Stimulated activated CD8-positive, alpha-beta memory T cell treated with anti-CD3 and anti-CD28 coated beads, Interleukin-2, amount 100 ng/mL, for 48 hours (primary cell): ENCODE measurements around the gene TASOR2.
A peak's percentile ranks its signal among the peaks of the same experiment; 100 is the strongest.

ENCODE experiments used
- DNase-seq, 2 donors: peaks; one replicate each; pipeline ENCODE4 v3.0.0-alpha.2; 2020; ENCODE audit warnings: low read depth in 2 of 2

Gene TASOR2

DNA sequence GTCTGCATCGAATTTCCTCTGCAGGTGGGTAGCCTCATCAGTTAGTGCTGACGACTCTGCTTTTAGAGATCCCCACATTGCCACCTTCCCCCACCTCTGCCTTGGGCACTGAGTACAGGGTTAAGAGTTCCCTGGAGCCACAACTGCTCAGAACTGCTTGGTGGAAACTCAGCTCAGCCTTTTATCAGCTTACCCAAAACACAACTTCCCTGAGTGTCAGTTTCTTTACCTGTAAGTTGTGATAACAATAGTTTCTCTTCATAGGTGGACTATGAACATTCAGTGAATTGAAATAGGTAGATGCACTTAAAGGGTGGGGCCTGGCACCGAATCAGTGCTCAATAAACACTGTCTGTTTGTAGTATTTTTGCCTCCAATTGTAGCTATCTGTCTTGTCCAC is 29.5 kb upstream of the TASOR2 start:
- DNase-seq: no peak

DNA sequence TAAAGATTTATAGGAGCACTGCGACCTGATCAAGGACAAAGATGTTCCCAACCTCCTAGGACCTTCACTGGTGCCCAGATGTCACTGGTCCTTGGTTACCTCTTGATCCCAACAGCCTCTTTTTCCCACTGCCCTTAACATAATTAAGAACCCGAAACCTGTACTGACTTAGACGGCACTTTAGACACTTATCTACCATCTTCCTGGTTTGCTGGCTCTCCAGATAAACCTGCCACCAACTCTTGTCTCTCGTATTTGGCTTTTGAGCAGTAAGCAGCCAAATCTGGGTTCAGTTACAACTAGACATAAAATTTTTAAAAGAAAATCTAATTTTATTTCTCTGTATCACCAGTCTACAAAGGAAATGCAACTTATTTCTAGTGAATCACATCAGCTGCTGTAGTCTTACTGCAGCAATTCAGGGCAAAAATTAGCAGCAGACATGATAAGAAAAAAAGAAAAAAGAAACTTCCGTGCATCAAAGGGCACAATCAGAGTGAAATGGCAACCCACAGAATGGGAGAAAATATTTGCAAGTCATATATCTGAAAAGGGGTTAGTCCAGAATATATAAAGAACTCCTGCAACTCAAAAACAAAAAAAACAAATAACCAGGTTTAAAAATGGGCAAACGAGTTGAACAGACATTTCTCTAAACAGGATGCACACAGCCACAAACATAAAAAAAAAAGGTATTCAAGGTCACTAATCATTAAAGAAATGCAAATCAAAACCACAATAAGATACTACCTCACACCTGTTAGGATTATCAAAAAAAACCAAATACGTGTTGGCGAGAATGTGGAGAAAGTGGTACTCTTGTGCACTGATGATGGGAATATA is 27.7 kb upstream of the TASOR2 start:
- DNase-seq: no peak

DNA sequence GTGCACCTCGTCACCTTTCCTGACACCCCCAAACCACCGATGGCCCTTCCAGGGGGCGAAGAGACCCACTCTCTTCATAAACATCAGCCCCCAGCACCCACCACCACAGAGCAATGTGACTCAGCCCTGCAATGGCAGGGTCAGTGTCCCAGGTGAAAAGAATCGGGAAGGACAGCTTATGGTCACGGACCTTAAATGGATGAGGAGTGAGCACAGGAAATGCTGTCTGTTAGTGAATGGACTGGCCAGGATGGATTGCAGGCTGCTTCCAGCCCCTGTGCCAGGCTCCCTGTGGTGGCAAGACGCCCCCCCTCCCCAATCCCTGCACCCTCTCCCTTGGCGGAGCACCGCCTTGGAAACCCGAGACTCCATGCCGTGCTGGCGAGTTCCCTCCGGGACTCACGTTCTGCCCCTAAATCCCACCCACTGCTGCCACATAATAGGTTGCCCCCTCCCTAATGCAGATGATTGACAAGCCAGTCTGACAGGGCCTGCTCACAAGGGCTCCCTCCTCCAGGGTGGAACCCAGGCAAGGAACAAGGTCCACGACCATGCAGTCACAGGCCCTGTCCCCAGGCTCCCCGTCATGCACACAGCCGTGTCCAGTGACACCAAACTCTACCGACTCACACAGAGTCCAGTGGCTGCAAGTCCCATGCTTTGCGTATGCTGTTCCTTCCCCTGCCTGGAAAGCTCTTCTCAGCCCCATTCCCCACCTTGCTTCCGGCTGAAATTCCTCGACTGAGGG is 25.6 kb upstream of the TASOR2 start:
- no peak for DNase-seq

DNA sequence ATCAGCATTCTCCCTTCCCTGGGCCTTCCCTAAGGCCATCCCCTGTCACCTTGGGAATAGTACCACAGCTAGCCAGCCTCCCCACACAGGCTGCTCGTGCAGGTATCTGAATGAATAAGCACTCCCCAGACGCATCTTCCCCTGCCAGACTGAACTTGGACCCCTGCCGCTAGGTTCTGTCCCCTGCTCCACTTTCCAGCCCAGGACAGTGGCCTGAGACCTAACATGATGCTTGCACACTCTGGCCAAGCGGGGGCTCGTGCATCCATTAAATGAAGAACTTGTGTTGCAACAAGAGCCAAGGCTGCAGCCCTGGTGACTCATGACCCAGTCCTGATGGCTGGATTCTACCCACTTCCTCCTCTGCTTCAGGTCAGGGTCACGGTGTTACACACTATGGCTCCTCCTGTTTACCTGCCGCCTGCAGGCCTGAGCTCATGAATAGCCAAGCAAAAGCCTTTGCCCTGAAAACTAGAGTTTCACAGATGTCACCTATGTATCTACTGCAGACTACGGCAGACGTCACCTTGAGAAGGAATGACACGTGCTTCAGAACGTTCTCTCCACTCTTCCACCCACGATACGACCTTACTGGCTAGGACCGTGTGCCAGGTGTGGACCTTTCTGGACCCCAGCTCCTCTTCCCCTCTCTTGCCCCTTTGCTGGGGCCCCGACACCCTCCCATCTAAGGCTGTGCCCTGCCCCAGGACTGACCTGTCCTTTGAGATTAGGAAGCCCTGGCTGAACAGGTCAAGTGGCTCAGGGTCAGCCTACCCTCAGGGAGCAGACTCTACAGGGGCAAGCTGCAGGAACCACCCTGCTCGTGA is 24.7 kb upstream of the TASOR2 start:
- DNase-seq: no peak

DNA sequence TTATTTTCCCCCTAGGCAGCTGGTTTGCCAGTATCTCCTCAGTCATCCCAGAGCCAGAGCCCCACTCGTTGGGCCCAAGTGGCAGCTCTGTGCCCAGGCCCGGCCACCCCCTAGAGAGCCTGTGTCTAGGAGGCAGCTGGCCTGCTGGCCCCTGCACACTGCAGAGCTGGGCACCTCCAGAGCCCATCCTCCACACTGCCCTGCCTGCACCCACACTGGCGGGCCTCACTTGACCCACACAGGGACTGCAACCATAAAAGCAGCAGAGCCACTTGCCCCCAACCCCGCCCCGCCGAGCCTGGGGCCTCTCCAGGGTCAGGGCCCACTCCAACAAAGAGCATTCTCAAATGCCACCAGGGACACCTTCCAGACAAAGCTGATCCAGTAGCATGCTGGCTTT is 23.6 kb upstream of the TASOR2 start:
- DNase-seq: no peak

DNA sequence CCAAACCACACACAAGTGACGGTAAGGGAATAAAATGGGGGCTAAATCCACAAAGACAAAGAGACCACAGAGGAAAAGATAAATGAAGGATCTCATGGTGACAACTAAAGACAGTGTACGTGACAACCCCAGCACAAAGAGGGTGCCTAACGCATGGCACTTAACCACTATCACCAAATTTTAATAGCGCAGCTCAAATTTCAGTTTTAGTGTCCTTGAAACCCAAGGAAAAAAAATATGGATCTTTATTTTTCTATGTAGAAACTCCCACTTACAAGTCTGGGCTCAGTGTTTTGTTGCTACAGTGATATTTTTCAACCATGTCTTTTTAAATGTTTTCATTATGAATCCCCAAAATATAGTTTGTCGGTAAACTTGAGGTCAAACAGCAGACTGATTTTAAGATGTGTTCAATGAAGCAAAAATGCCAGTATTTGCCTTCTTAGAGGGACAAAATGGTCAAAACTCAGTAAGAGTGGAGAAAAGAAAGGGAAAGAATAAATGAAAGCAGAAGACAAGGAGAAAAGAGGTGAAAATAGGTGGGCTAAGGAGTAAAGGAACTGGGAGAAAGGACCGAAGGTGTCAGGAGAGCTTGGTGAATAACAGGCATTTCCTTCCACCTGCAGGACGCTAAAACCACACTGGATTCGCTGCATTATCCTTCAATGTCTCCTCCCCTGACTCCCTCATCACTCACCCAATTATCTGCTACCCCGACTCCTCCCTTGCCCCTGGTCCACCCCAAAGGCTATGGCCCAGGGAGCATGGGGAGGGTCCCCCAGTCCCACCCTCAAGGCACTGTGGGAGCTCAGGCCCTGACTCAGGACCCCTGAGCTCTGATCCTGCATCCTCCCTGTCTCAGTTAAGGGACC is 21.7 kb upstream of the TASOR2 start:
- no peak for DNase-seq

DNA sequence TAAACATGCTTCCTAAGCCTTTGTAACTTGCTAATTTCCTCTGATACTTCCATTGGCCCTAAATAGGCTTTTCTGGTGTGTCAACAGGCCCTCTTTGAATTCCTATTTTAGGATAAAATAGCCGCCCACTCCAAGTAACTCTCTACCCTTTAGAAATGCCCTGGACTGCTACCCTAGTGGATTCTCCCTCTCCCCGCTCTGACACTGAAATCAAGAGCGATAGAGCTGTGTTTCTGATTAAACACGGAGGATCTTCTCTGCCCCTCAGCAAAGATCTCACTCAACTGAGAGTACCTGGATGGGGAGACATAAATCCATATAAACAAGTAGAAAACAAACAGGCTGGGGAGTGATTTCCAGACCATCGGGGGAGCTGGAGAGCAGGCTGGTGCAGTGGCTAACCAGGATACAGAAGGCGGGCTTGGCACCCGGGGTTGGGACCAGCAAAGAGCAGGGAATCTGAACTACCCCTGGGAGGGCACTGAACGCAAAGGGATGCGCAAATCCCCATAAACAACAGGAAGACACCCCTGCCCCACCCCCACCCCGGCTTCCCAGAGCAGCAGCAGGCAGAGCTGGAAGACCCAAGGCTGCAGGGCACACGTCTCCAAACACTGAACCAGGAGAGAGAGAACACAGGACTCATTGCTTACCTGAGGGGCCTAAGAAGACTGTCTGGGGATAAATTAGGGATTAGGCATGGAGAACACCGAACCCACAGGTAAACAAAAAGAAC is 20.8 kb upstream of the TASOR2 start:
- DNase-seq: no peak

DNA sequence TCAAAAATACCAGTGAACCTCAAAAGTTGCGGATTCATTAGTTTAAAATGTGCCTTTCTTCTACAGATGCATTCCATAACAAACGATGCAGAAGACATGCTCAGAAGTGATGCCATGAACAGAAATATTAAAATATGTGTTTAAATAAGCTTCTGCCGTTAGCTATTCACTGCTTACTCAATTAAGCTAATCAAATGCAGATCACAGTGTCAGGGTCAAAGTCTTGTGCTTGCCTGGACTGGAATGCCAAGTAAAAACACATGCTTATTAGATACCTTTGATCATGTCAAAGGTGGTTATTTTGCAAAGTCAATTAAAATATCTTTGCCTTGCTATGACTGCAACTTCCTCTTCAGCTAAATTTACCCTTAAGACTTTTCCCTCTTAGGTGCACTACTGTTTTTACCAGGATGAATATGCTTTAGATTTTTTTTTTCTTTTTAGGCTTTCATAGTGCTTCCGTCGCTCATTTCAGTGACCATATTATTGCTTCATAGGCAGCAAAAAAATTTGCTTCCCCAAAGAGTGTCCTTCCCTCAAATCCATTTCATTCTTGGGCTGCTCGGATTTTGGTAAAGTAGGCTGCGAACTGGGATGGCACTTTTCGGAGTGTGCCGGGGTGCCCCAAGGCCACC is 19.1 kb upstream of the TASOR2 start:
- no peak for DNase-seq

DNA sequence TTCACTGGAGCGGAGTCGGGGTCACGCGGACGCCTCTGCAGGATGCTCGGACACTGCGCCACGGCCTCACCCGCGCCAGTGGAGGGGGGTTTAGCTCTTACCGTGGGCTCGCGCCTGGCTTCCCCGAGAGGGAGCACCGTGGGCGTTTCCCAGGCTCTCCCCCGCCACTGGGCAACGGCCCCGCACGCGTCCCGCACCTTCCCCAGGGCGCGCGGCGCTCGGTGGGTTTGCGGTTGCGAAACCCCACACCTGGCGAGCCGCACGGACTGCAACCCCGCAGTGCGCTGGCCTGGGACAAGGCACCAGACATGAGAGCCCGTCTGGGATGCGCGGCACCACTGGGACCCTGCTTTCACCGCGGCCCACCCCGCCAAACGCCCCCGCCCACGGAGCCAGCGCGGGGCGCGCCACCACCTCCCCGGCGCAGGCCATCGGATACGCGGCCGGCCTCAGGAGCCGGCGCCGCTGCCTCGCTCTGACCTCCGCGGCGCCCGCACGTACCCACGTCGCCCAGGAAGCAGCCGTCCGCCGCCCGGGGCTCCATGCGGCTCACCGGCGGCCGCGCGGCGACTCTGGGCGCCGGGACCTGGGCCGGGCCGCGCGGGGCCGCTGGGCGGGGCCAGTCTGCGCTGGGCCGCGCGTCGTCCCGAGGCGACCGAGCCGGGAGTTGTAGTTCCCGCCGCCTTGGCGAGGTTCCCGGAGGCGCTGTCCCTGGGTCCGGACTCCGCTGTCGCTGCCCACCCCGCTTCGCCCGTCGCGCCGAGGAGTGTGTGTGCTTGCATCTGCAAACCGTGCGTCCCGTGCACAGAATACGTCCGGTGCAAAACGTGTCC is 18.4 kb upstream of the TASOR2 start, which contains the start of gene ASB13:
Gene ASB13, minus strand, starts transcription at position 588 of the 833 bp plus-strand sequence. Its CDS starts 44 bp downstream, at position 544.
- peak; percentile 27 to 28 for DNase-seq

DNA sequence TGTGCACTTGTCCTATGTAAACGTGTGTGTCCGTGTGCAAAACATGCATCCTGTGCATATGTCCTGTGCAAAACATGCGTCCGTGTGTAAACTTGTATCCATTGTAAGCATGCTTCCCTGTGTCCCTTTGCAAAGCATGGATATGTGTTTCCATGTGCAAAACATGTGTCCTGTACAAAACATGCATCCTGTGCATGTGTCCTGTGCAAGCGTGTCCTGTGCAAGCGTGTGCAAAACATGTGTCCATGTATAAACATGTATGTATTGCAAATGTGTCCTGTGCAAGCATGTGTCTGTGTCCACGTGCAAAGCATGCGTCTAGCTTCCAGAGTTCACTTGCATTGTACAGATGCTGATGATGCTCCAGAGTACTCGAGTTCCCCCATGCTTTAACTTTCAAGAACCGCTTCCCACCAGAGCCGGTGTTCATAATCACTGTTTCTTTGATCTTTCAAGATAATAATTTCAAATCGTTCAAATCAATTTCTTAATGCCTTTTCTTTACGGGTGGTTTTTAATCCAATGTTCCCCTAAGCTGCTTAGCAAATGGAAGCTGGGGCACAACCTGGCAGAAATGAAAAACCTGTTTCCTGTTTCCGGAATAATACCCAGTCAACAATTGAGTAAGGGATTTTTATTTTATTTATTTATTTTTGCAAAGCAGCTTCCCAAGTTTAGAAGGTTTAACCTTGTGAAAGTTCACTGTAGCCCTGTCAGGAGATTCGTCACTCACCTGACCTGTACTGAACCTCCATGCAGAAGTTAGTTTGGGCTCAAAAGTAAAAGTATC is 17.6 kb upstream of the TASOR2 start:
- no peak for DNase-seq

DNA sequence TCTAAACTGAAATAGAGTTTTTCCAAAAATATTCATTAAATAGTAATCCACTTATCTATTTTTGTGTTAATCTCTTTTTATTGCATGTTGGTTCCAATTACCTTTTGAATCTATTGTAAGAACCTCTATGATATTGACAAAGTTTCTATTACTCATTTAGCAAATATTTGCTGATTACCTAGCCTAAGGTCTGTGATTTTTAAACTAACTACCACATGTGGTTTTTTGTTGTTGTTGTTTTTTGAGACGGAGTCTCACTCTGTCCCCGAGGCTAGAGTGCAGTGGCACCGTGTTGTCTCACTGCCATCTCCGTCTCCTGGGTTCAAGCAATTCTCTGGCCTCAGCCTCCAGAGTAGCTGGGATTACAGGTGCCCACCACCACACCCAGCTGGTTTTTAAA is 16.2 kb upstream of the TASOR2 start:
- DNase-seq: no peak

DNA sequence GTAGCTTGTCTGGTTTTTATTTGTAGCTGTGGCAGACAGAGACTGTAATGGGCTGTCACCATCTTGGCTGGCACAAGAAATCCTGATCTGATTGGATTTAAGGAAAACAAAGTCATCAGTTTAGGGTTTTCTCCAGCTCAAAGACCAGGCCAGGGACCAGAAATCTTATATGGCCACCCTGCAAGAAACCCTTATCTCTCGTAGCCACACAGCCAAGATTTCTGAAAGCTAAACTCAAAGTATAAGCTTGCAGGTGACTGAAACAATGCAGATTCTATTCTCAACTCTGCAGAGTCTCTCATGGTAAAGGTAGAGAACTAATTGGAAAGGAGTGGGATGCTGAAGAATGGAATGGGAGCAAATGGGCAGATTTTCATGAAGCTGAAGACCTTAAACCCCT is 15.0 kb upstream of the TASOR2 start:
- DNase-seq: no peak

DNA sequence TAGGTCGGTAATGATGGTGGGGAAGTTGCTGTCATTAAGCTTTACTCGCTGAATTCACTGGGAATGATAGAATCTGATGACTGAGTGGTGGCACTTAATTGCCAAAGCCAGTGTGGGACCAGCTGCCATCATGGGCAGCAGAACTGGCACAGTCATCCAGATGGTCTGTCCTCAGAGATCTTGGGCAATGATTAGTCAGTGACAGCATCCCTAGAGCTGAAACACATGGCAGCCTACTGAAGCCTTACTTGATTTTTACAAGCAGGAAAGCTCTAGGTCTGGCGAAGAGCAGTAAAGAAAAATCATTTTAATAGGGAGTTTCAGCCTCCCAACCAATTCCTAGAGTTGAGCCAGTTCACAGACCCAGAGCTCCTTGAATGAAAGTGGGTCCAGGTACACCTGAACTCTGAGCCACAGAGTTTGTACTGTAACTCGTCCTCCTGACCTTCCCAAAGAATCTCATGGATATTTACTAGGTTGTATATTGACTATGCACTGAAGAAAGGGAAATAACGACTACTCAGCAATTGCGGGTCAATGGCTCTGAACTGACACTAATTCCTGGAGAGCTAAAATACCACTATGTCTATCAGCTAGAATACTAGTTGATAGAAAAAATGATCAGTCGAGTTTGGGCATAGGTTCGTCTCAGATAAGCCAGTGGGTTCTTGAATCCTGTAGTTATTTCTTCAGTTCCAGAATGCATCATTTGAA is 13.8 kb upstream of the TASOR2 start:
- no peak for DNase-seq

DNA sequence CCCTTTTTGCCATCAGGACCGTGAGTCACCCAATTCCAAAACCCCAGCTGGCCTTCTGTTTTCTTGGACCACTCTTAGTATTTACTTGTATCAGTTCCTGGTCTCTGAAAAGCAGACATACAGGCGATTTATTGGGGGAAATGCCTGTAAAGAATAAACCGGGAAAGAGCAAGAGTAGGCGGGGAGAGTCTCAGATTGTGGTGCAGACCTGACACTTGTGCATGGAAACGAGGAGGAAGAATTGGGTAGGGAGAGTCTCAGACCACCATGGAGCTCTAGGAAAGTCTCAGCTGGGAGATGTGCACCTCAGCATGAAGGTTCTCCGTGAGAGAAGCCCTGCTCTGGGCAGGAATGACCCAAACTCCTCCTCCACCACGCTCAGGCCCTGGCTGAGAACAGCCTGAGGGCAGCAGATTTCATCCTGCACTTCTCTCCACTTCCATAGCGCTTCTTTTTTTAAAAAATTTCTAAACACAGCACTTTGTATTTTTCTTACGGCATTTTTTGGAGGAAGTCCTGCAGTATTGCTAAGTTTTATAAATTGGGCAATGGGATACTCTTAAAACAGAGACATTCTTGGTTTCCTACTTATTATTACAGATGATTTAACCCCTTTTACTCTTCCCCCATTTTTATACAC is 6.1 kb upstream of the TASOR2 start:
- DNase-seq: no peak

DNA sequence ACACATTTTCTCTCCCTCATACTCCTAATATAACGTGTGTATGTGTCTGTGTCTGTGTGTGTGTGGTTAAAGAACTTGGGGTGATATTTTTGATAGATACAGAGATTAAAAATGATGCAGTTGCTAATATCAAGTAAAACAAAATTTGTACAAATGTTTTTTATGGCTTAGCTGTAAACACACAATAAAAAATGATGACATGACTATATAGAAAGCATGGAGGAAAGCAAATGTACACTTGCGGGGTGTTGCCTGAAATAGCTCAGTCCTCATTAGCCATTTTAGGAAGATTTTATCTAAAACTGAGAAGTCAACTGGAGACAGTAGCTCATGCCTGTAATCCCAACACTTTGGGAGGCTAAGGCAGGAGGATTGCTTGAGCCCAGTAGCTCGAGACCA is 5.6 kb upstream of the TASOR2 start:
- DNase-seq: no peak

DNA sequence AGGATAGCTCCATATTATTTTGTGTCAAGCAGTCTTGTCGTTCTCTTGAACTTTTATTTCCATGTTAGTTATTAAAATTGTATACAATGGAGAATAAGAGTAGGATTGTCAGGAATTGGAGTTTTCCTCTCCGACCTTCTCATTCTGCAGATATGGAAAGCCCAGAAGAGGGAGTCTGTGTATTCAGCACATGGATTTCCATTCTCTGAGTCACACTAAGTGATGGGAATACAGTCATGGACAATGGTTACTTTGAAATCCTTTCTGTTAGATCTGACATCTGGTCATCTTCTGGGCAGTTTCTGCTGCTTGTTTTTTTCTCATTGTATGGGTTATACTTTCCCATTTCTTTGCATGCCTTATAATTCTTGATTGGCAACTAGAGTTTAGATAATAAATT is 5.0 kb upstream of the TASOR2 start:
- DNase-seq: no peak

DNA sequence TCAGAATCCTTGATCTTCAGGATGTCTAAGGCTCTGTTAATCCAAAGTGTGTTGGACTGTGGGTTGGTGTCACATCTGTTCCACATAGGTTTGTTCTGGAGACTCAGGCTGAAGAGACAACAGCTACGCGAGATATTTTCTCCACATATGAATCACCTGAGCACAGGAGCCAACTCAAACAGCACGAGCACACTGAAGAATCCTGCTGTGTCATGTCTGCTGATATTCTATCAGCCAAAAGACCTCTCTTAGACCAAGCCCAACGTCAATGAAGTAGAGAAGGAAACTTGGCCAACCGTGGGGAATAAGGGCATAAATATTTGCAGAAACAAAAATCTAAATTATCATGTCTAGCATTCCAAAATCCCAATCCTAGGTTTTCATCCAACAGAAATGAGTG is 2.7 kb upstream of the TASOR2 start:
- DNase-seq: no peak
